ENCODE data around the gene USP49. TPM values are rescaled to one million over a fixed set of nuclear protein-coding genes. Genes with fewer than 3 reads are reported as not detected.

Gene USP49
- total RNA-seq, 1 donor from 2014 or later = 6.3 TPM

GRCh38 chr6:41783106-41783780 is 111.9 kb downstream of the USP49 start:
- H3K9me3 Mint-ChIP-seq = no peaks in the 10 kb centered on the region
- peaks cover 5% of the 10 kb centered on the region for H3K36me3 Mint-ChIP-seq (ENCODE audit: low read depth)
- no peak overlapping the region for H3K4me3 Mint-ChIP-seq
- H3K27me3 Mint-ChIP-seq = peaks cover 21% of the 10 kb centered on the region
- no peak for DNase-seq
- H3K27ac Mint-ChIP-seq = no peak overlapping the region
- peaks cover 23% of the 10 kb centered on the region for H3K4me1 Mint-ChIP-seq
- intact Hi-C loops (cut with micrococcal nuclease) = no loop called here

GRCh38 chr6:41781366-41781730 is 113.8 kb downstream of the USP49 start:
- intact Hi-C loops (cut with micrococcal nuclease) = no loop called here

DNA sequence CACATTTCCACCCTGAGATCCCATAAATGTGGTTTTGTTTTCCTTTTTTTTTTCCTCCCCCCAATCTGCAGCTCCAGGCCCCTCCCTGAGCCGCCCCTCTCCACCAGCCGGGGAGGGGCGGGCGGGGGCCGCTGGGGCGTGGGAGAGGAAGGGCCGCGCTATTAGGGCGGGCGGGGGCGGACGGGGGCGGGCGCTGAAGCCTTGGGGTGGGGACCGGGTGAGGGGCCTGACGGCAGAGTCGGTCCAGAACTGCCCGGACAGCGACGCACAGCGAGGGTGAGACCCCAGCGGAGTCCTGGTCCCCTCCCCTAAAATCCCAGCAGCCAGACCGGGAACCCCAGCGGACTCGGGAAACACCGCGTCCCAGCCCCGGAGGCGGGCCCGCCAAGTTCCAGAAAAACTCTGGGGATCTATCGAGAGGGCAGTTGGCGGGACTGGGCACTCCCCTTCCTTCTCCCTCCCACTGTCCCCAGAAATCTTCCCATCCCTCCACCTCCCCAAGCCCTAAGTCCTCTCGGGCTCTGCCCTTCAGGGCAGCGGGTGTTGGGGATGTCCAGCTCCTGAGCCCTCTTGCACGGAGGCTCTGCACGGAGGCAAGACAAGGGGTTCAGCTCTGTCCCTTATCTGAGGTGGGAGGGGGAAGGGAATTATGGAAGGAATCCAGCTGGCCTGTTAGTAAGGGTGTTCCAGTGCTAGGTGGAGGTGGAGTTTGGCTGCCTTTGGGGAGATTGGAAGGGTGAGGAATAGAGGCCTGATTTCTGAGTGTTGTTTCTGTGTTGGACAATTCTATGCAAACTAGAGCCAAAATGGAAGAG is 114.4 kb downstream of the USP49 start, which contains the start of gene PRICKLE4:
PRICKLE4 (plus strand) TSS at position 232 of the 815 bp plus-strand sequence. CDS start 2,692 bp downstream, outside the sequence.
- no peaks in the 10 kb centered on the region for H3K9me3 Mint-ChIP-seq
- peaks cover 21% of the 10 kb centered on the region for H3K27me3 Mint-ChIP-seq
- intact Hi-C loops (cut with micrococcal nuclease) = loop anchor here (1.0 kb wide), 3 partner anchors 45 to 386 kb away; partner anchors contain the start of gene TFEB
- DNase-seq = no peak
- peak within 1 kb of the TSS; percentile 96 for H3K4me3 Mint-ChIP-seq
- peak within 1 kb of the TSS; percentile 81 for H3K27ac Mint-ChIP-seq
- peaks cover 24% of the 10 kb centered on the region for H3K4me1 Mint-ChIP-seq
- peaks cover 3% of the 10 kb centered on the region for H3K36me3 Mint-ChIP-seq (ENCODE audit: low read depth)

More at GRCh38 chr6:41781366-41781730, 113.8 kb downstream of the USP49 start:
- H3K9me3 Mint-ChIP-seq = no peaks in the 10 kb centered on the region
- peak overlapping the region; percentile 70 for H3K4me3 Mint-ChIP-seq
- H3K4me1 Mint-ChIP-seq = peaks cover 25% of the 10 kb centered on the region
- H3K36me3 Mint-ChIP-seq (ENCODE audit: low read depth) = peaks cover 3% of the 10 kb centered on the region
- peak; percentile 63 for DNase-seq
- H3K27ac Mint-ChIP-seq = no peak overlapping the region
- H3K27me3 Mint-ChIP-seq = peaks cover 21% of the 10 kb centered on the region

DNA sequence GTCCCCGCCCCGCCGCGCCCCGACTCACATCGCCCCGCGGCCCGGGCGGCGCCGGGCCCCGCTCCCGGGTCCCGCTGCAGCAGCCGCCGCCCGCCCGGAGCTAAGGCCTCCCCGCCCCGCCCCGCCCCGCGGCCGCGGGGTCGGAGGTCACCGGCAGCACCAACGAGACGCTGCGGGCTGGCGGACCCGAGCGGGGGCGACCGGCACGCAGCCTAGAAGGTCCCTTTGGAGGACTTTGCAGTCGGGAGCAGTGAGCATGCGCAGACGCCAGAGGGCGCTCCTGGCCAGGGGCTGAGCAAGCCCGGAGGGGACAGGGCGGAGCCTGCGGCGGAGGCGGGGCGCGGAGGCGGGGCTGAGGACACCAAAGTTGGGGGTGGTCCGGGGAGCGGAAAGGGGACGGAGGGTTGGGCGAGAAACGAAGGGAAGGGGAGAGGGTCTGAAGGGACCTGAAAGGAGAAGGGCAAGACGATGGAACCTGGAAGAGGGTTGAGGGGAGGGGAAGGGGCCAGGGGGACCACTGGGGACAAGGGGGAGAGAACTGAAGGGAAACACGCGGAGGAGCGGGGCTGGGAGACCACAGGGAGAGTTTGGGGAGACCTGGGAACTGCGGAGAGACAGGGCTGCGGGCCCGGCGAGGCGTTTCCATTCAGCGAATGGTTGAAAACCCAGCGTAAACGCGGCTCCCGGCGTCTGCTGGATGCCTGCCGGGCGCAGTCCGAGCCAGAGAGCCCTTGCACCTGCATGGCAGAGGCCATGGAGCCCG is 115.2 kb downstream of the USP49 start, which contains the start of gene FRS3:
FRS3 (minus strand) TSS at position 113 of the 763 bp plus-strand sequence. CDS start 2,913 bp downstream, outside the sequence.
- Mint-ChIP-seq H3K27me3 (peaks cover 19% of the 10 kb centered on the region), H3K4me3 (peak within 1 kb of the TSS; percentile 96), H3K36me3 (ENCODE audit: low read depth) (peaks cover 3% of the 10 kb centered on the region), H3K9me3 (no peaks in the 10 kb centered on the region), H3K27ac (peak within 1 kb of the TSS; percentile 81), H3K4me1 (peaks cover 22% of the 10 kb centered on the region)
- peak; percentile 100 for DNase-seq
- intact Hi-C loops (cut with micrococcal nuclease) = loop anchor here (1.0 kb wide), 4 partner anchors 7 to 386 kb away; partner anchors contain the start of genes TFEB and TOMM6

DNA sequence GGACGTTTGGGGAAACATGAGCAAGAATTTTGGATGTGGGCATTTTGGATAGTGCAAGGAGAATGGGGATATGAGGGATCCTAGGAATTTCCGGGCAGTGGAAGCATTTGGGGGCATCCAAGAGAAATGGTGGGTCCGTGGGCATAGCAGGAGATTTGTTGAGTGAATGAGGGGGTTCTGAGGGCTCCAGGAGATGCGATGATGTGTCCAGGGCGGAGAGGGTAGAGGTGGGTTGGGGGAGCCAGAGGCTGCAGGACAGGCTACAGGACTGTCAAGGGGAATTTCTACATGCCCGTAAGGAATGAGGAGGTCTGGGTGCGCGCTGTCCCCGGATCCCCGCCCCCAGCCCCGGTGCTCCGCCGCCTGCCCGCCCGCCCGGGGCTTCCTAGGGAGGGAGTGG is 115.8 kb downstream of the USP49 start:
- intact Hi-C loops (cut with micrococcal nuclease) = loop anchor here (1.0 kb wide), 1 partner anchor 8 kb away; the partner anchor contains the start of gene TOMM6
- peaks cover 6% of the 10 kb centered on the region for H3K36me3 Mint-ChIP-seq (ENCODE audit: low read depth)
- peak overlapping the region; percentile 72 for H3K27ac Mint-ChIP-seq
- peaks cover 20% of the 10 kb centered on the region for H3K4me1 Mint-ChIP-seq
- peaks cover 14% of the 10 kb centered on the region for H3K27me3 Mint-ChIP-seq
- DNase-seq = no peak
- H3K9me3 Mint-ChIP-seq = no peaks in the 10 kb centered on the region
- peak overlapping the region; percentile 94 for H3K4me3 Mint-ChIP-seq

- Mint-ChIP-seq H3K27me3 (peaks cover 12% of the 10 kb centered on the region), H3K4me1 (peaks cover 19% of the 10 kb centered on the region), H3K27ac (peak overlapping the region; percentile 72), H3K36me3 (ENCODE audit: low read depth) (peaks cover 9% of the 10 kb centered on the region), H3K4me3 (peak overlapping the region; percentile 94), H3K9me3 (no peaks in the 10 kb centered on the region)
- DNase-seq = no peak
- intact Hi-C loops (cut with micrococcal nuclease) = loop anchor here (1.0 kb wide), 1 partner anchor 8 kb away; the partner anchor contains the start of gene TOMM6
Observed at GRCh38 chr6:41778895-41779294, 116.3 kb downstream of the USP49 start.

GRCh38 chr6:41777551-41778285 is 117.5 kb downstream of the USP49 start:
- no peak for DNase-seq
- no peak overlapping the region for H3K27ac Mint-ChIP-seq
- intact Hi-C loops (cut with micrococcal nuclease) = no loop called here
- peaks cover 19% of the 10 kb centered on the region for H3K4me1 Mint-ChIP-seq
- H3K4me3 Mint-ChIP-seq = peak overlapping the region; percentile 14
- H3K36me3 Mint-ChIP-seq (ENCODE audit: low read depth) = peaks cover 10% of the 10 kb centered on the region
- H3K9me3 Mint-ChIP-seq = no peaks in the 10 kb centered on the region
- peaks cover 11% of the 10 kb centered on the region for H3K27me3 Mint-ChIP-seq

DNA sequence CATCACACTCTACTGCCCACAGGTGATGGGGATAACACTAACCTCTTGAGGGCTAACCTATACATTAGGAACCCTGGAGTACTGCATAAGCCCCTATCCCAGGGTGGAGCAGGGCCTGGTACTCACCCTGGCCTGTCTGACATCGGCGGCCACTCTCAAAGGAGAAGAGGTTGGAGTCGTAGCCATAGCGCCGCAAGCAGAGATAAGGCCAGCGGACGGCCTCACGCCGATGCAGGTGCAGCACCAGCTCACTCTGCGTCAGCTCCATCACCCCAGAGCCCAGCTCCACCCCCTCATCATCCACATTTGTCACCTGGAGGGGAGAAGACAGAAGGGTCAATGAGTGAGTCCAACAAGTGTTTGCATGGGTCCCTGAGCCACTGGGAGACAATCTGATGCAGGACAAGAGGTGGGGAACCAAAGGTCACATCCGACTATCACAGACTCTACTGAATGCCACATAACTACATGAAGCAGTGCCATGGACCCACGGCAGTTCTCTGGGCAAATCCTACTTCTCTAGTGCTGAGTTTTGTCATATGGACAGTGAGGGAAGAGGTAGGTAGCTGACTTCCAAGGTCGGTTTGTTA is 119.8 kb downstream of the USP49 start:
- intact Hi-C loops (cut with micrococcal nuclease) = no loop called here
- no peaks in the 10 kb centered on the region for H3K9me3 Mint-ChIP-seq

DNA sequence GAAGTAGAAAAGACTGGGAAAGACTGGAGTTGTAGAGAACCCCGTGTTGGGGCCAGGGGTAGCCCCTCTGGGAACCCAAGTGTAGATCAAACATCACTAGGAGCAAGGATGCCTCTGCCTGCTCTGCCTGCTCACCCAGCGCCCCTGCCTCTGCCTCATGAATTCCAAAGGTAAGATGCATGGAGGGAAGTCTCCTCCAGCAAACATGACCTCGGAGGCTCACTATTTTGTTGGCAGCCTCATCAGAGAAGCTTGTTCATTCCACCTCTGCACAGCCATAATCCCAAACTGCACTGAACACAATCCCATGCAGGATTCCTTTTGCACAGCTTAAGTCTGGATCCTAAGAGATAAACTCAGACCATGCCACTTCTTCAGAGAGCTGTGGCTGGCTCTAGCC is 120.3 kb downstream of the USP49 start:
- no peaks in the 10 kb centered on the region for H3K9me3 Mint-ChIP-seq
- H3K4me3 Mint-ChIP-seq = no peak overlapping the region
- intact Hi-C loops (cut with micrococcal nuclease) = no loop called here
- H3K4me1 Mint-ChIP-seq = peaks cover 9% of the 10 kb centered on the region
- peaks cover 16% of the 10 kb centered on the region for H3K36me3 Mint-ChIP-seq (ENCODE audit: low read depth)
- H3K27me3 Mint-ChIP-seq = peaks cover under 1% of the 10 kb centered on the region
- H3K27ac Mint-ChIP-seq = no peak overlapping the region
- DNase-seq = no peak

More for the DNA sequence above, 119.8 kb downstream of the USP49 start:
- peaks cover 13% of the 10 kb centered on the region for H3K4me1 Mint-ChIP-seq
- no peak overlapping the region for H3K27ac Mint-ChIP-seq
- peaks cover 16% of the 10 kb centered on the region for H3K36me3 Mint-ChIP-seq (ENCODE audit: low read depth)
- peaks cover 2% of the 10 kb centered on the region for H3K27me3 Mint-ChIP-seq
- DNase-seq = no peak
- H3K4me3 Mint-ChIP-seq = no peak overlapping the region

DNA sequence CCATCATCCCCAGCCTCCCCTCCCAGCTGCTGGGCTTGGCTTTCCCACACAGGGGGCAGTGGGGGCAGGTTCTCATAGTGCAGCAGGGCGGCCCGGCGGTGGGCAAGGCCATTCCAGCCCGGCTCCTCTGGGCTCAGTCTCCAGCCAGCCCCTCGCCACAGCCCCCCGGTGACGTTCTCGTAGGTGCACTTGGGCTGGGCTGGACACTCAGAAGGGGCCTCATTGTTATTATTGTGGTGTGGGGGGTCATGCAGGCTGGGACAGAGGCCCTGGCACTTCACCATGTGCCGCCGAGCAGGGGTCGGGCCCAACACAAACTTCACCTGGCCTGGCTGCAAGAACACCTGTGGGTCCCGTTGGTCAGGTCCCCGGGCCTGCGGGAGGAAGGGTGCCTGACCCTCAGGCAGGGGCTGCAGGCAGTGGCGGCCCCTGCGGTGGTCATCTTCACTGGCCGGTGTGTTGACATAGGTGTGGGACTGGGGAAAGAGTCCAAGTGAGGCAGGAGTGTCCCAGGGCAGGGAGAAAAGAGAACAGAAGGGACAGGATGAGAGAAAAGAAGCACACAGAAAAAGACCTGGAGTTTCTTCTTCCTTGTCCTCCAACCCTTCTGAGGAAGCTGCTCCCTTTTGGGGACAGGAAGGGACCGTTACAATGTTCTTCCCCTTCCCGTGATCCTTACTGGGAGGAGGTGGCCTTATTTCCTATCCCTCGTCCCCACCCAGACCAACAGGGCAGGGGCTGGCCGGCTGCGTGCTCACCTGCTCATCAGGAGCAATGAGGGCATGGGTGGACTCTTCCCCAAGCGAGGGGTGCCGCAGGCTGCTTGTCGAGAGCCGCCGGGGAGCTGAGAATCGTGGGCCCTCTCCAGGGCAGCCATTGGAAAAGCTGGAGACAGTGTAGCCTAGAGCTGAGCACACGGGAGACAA is 123.9 kb downstream of the USP49 start:
- no peak overlapping the region for H3K4me3 Mint-ChIP-seq
- H3K27ac Mint-ChIP-seq = no peak overlapping the region
- no peaks in the 10 kb centered on the region for H3K9me3 Mint-ChIP-seq
- H3K27me3 Mint-ChIP-seq = no peaks in the 10 kb centered on the region
- no peak for DNase-seq
- intact Hi-C loops (cut with micrococcal nuclease) = no loop called here
- peaks cover 13% of the 10 kb centered on the region for H3K36me3 Mint-ChIP-seq (ENCODE audit: low read depth)
- peaks cover 10% of the 10 kb centered on the region for H3K4me1 Mint-ChIP-seq

- DNase-seq = no peak
Observed at GRCh38 chr6:41770381-41771057, 124.7 kb downstream of the USP49 start.

More at GRCh38 chr6:41770381-41771057, 124.7 kb downstream of the USP49 start:
- peaks cover 12% of the 10 kb centered on the region for H3K36me3 Mint-ChIP-seq (ENCODE audit: low read depth)
- no peak overlapping the region for H3K4me3 Mint-ChIP-seq
- no peaks in the 10 kb centered on the region for H3K9me3 Mint-ChIP-seq
- H3K27ac Mint-ChIP-seq = no peak overlapping the region
- H3K4me1 Mint-ChIP-seq = peaks cover 10% of the 10 kb centered on the region
- intact Hi-C loops (cut with micrococcal nuclease) = no loop called here
- H3K27me3 Mint-ChIP-seq = no peaks in the 10 kb centered on the region
